ENCODE results near the gene HEPACAM.

GRCh38 chr11:124872741-124873140 lies 63.1 kb downstream of the HEPACAM start:
- no peak for TF ChIP-seq CTCF (IDR thresholded peaks at IDR 0.05)
- TF ChIP-seq POLR2A (IDR thresholded peaks at IDR 0.05): no peak

Measured in right lobe of liver (tissue), 4 donors.